A549 (cell line): Measurements from ENCODE around the gene UXS1. TPM values are rescaled to one million over a fixed set of nuclear protein-coding genes. Genes with fewer than 3 reads are reported as not detected.

Experiments used
- ATAC-seq, 2 experiments: fragments of 200-7000 bp in 1 of 2; fragments of >200 bp in 1 of 2; cut with Nextera tagmentation in 1 of 2; cut with Tn5 transposase in 1 of 2; 3 replicates each; pipeline versions ENCODE4 v1.8.0 to v1.9.1; 2018 to 2020; ENCODE audit warnings: mild to moderate bottlenecking in 1 of 2, moderate library complexity in 1 of 2
- CTCF ChIA-PET: fragments of 300-600 bp; sonication (Branson Sonifier 250); formaldehyde crosslinking; extraction: SDS; loops from one replicate; lab custom pipeline; 2021; ENCODE audit warnings: antibody characterized with exemption, inconsistent platforms; lab: Yijun Ruan, JAX
- POLR2A ChIA-PET: fragments of 350-600 bp; formaldehyde crosslinking; extraction: SDS; loops from one replicate; lab custom pipeline; 2021; ENCODE audit warnings: antibody characterized with exemption, inconsistent platforms; lab: Yijun Ruan, JAX
- DNase-seq, 2 experiments: peaks; one replicate each; pipeline versions ENCODE4 v3.0.0 to v3.0.0-alpha.2; 2011 to 2016; ENCODE audit warnings: low read depth in 1 of 2, low spot score in 1 of 2
- FAIRE-seq: peaks from 2 replicates; lab custom pipeline; 2011; peaks lifted over from hg19 to GRCh38; lab: Jason Lieb, UNC
- H3K27ac ChIP-seq, 2 experiments: fragments of >200 bp; sonication (Bioruptor Twin); formaldehyde crosslinking; 3 replicates each; pipeline ENCODE4 v1.5.1; 2016 to 2017
- H3K4me1 ChIP-seq: fragments of >200 bp; sonication (Bioruptor Twin); formaldehyde crosslinking; 3 replicates; pipeline ENCODE4 v1.6.1; 2016
- H3K4me2 ChIP-seq: fragments of >200 bp; sonication (Bioruptor Twin); formaldehyde crosslinking; 3 replicates; pipeline ENCODE4 v1.6.1; 2016
- H3K4me3 ChIP-seq: fragments of >200 bp; sonication (Bioruptor Twin); formaldehyde crosslinking; 3 replicates; pipeline ENCODE4 v1.5.1; 2016
- H3K9me3 ChIP-seq: fragments of >200 bp; sonication (Bioruptor Twin); formaldehyde crosslinking; 3 replicates; pipeline ENCODE4 v1.6.1; 2016
- ATOH8 ChIP-seq: fragments of 250-450 bp; sonication (Bioruptor Pico); IDR thresholded peaks from 2 replicates; pipeline ENCODE4 v1.5.0; 2020; ENCODE audit warnings: low read depth, mild to moderate bottlenecking, moderate library complexity
- BCL3 ChIP-seq: fragments of >200 bp; sonication (Bioruptor Twin); formaldehyde crosslinking; IDR thresholded peaks from 3 replicates; pipeline ENCODE4 v1.6.1; 2016
- BHLHE40 ChIP-seq: IDR thresholded peaks from 2 replicates; pipeline ENCODE4 v1.6.1; 2012; ENCODE audit warnings: low read depth, low read length, inconsistent platforms
- CBX2 ChIP-seq: fragments of 200-600 bp; sonication (generic); IDR thresholded peaks from 2 replicates; pipeline ENCODE4 v1.6.1; 2016; ENCODE audit warnings: low read depth, mild to moderate bottlenecking, borderline replicate concordance
- ELK1 ChIP-seq: fragments of 150-350 bp; IDR thresholded peaks from 2 replicates; pipeline ENCODE4 v1.6.1; 2014; ENCODE audit warnings: low read depth, mild to moderate bottlenecking, low read length
- EP300 ChIP-seq, 2 experiments: fragments of >200 bp; sonication (Bioruptor Twin); formaldehyde crosslinking; IDR thresholded peaks; 2 replicates in 1 of 2; 3 replicates in 1 of 2; pipeline ENCODE4 v1.6.1; 2016 to 2017
- FOSB ChIP-seq: fragments of 250-450 bp; sonication (Bioruptor Pico); IDR thresholded peaks from 2 replicates; pipeline ENCODE4 v1.5.0; 2020; ENCODE audit warnings: mild to moderate bottlenecking, moderate library complexity
- HDAC2 ChIP-seq: fragments of 200-600 bp; sonication (generic); IDR thresholded peaks from 2 replicates; pipeline ENCODE4 v1.6.1; 2016
- HMGXB4 ChIP-seq: fragments of 250-450 bp; sonication (Bioruptor Pico); IDR thresholded peaks from 2 replicates; pipeline ENCODE4 v1.5.0; 2021; ENCODE audit warnings: mild to moderate bottlenecking, moderate library complexity, borderline replicate concordance
- HOXB13 ChIP-seq: fragments of 250-450 bp; sonication (Bioruptor Pico); IDR thresholded peaks from 2 replicates; pipeline ENCODE4 v1.5.0; 2020; ENCODE audit warnings: low read depth, mild to moderate bottlenecking, moderate library complexity
- KDM1A ChIP-seq: fragments of 200-600 bp; sonication (generic); IDR thresholded peaks from 2 replicates; pipeline ENCODE4 v1.6.1; 2016; ENCODE audit warnings: low read depth, mild to moderate bottlenecking
- MAFK ChIP-seq: fragments of 450-650 bp; IDR thresholded peaks from 2 replicates; pipeline ENCODE4 v1.6.1; 2014; ENCODE audit not compliant: partially characterized antibody
- MAZ ChIP-seq: fragments of 150-350 bp; IDR thresholded peaks from 2 replicates; pipeline ENCODE4 v1.6.1; 2014; ENCODE audit warnings: antibody characterized with exemption, low read depth, low read length, borderline replicate concordance
- NPAS2 ChIP-seq: fragments of 250-450 bp; sonication (Bioruptor Pico); IDR thresholded peaks from 2 replicates; pipeline ENCODE4 v1.8.0; 2022; ENCODE audit warnings: mild to moderate bottlenecking, moderate library complexity, borderline replicate concordance
- NR3C1 ChIP-seq: fragments of >200 bp; sonication (Bioruptor Twin); formaldehyde crosslinking; IDR thresholded peaks from 3 replicates; pipeline ENCODE4 v1.6.1; 2017
- POLR2AphosphoS2 ChIP-seq: conservative IDR thresholded peaks from 2 replicates; pipeline ENCODE4 v1.6.1; 2012; ENCODE audit warnings: low read length, improper control_type of control experiment, inconsistent platforms
- REST ChIP-seq: fragments of 200-600 bp; sonication (generic); IDR thresholded peaks from 2 replicates; pipeline ENCODE4 v1.6.1; 2016; ENCODE audit warnings: antibody characterized with exemption, mild to moderate bottlenecking, moderate library complexity
- SMC3 ChIP-seq: fragments of >200 bp; sonication (Bioruptor Twin); formaldehyde crosslinking; IDR thresholded peaks from 3 replicates; pipeline ENCODE4 v1.6.1; 2018; ENCODE audit warnings: inconsistent platforms
- SREBF2 ChIP-seq: fragments of 450-650 bp; IDR thresholded peaks from 2 replicates; pipeline ENCODE4 v1.6.1; 2014; ENCODE audit warnings: mild to moderate bottlenecking, moderate library complexity
- TFCP2L1 ChIP-seq: fragments of 250-450 bp; sonication (Bioruptor Pico); IDR thresholded peaks from 2 replicates; pipeline ENCODE4 v1.5.0; 2021; ENCODE audit warnings: mild to moderate bottlenecking
- ZFP36 ChIP-seq: fragments of 450-650 bp; IDR thresholded peaks from 2 replicates; pipeline ENCODE4 v1.6.1; 2014; ENCODE audit warnings: borderline replicate concordance; ENCODE audit not compliant: partially characterized antibody
- WGBS: methylation state at CpG from one replicate; pipeline ENCODE4 v1.1.6; 2017; ENCODE audit errors: missing lambda C conversion rate; 5-methylcytosine and 5-hydroxymethylcytosine counted together
- polyA plus RNA-seq, 4 experiments: library from polyadenylated mRNA; depleted of rRNA in 3 of 4; stranded (reverse); fragments of >200 nt; fragmentation: RNase III in 1 of 4; extraction: RNeasy Plus Mini Kit Qiagen cat#74134 plus additional on column Dnase treatment in 1 of 4; gene quantifications; 2 replicates in 3 of 4; 3 replicates in 1 of 4; pipeline ENCODE4 v1.2.3, GENCODE V29; 2011 to 2017

The UXS1 gene
- polyA plus RNA-seq, 2 of the 4 experiments (the other 2 are of a cell fraction), result 50.5 to 53.2 TPM

GRCh38 chr2:106142683-106143082, 51.4 kb downstream of the UXS1 start:
- CTCF ChIA-PET, result no interaction called here
- Histone ChIP-seq H3K4me3 (no peak overlapping the region), H3K27ac (no peak overlapping the region), H3K4me2 (no peak overlapping the region), H3K9me3 (no peaks in the 10 kb centered on the region), H3K4me1 (peaks cover 11% of the 10 kb centered on the region)
- TF ChIP-seq REST, result no peak
- no peak for TF ChIP-seq TFCP2L1 (CRISPR knock-in tag)
- no peak for TF ChIP-seq ELK1
- no peak for TF ChIP-seq NPAS2
- no peak for TF ChIP-seq BCL3
- TF ChIP-seq BHLHE40, result no peak
- TF ChIP-seq POLR2AphosphoS2, result no peak
- TF ChIP-seq CBX2, result no peak
- no peak for TF ChIP-seq NR3C1
- no peak for TF ChIP-seq SREBF2
- TF ChIP-seq SMC3, result no peak
- TF ChIP-seq HDAC2, result no peak
- TF ChIP-seq HOXB13 (CRISPR knock-in tag), result no peak
- FAIRE-seq (no peak), ATAC-seq (no peak), DNase-seq (no peak)
- 96% methylated on average over 3 of the region's 3 CpGs for WGBS
- POLR2A ChIA-PET, result no interaction called here

- 85% methylated on average over 2 of the region's 2 CpGs for WGBS
- Histone ChIP-seq H3K4me3 (no peak overlapping the region), H3K4me2 (no peak overlapping the region), H3K27ac (no peak overlapping the region), H3K4me1 (no peaks in the 10 kb centered on the region), H3K9me3 (no peaks in the 10 kb centered on the region)
- ATAC-seq, result no peak
- FAIRE-seq, result no peak
- POLR2A ChIA-PET, result no interaction called here
- DNase-seq, result no peak
- TF ChIP-seq CBX2 (no peak), FOSB (CRISPR knock-in tag) (no peak), MAFK (no peak), MAZ (no peak), BCL3 (no peak), ZFP36 (no peak), KDM1A (no peak), BHLHE40 (no peak), EP300 (IDR thresholded peaks at IDR 0.05) (no peak), ATOH8 (CRISPR knock-in tag) (no peak), HMGXB4 (CRISPR knock-in tag) (no peak), REST (no peak), POLR2AphosphoS2 (no peak)
- CTCF ChIA-PET, result no interaction called here
Observed at GRCh38 chr2:106140913-106141312, 53.2 kb downstream of the UXS1 start.
